SU-DHL-6 (cell line): ENCODE measurements around the gene PEAK3.

Experiments
- H2AFZ ChIP-seq: fragments of 200-600 bp; sonication (generic); 2 replicates; pipeline ENCODE4 v1.6.1; 2014; ENCODE audit warnings: low read depth, mild to moderate bottlenecking, moderate library complexity, mixed read lengths, antibody characterized with exemption, low read length; ENCODE audit not compliant: severe bottlenecking
- H3F3A ChIP-seq: fragments of 200-600 bp; shearing (Covaris generic); 2 replicates; pipeline ENCODE4 v1.6.0; 2016; ENCODE audit warnings: antibody characterized with exemption, mild to moderate bottlenecking; ENCODE audit not compliant: insufficient read depth
- H3K27ac ChIP-seq: fragments of 200-600 bp; sonication (generic); 2 replicates; pipeline ENCODE4 v1.5.1; 2016; ENCODE audit warnings: low read depth, mild to moderate bottlenecking, low read length, moderate library complexity, mixed read lengths
- H3K27me3 ChIP-seq: fragments of 200-600 bp; sonication (generic), shearing (Covaris generic); 2 replicates; pipeline ENCODE4 v1.6.0; 2014; ENCODE audit warnings: mild to moderate bottlenecking, low read length
- H3K36me3 ChIP-seq: fragments of 200-600 bp; sonication (generic); 2 replicates; pipeline ENCODE4 v1.6.1; 2014; ENCODE audit warnings: mild to moderate bottlenecking, low read length, mixed read lengths
- H3K4me2 ChIP-seq: fragments of 300-600, 200-600 bp; shearing (Covaris generic), sonication (generic); 2 replicates; pipeline ENCODE4 v1.6.0; 2014; ENCODE audit warnings: low read length, low read depth, mild to moderate bottlenecking; ENCODE audit not compliant: poor library complexity, severe bottlenecking
- H3K4me3 ChIP-seq: fragments of 200-600 bp; sonication (generic); 2 replicates; pipeline ENCODE4 v1.5.1; 2014; ENCODE audit warnings: antibody characterized with exemption, low read length, mild to moderate bottlenecking, mixed read lengths; ENCODE audit not compliant: insufficient read depth, poor library complexity, severe bottlenecking
- H3K79me2 ChIP-seq: fragments of 200-600 bp; sonication (generic); 2 replicates; pipeline ENCODE4 v1.6.1; 2014; ENCODE audit warnings: mild to moderate bottlenecking, low read length, moderate library complexity; ENCODE audit not compliant: insufficient read depth
- H3K9ac ChIP-seq: fragments of 200-600 bp; sonication (generic); 2 replicates; pipeline ENCODE4 v1.7.0; 2014; ENCODE audit warnings: mild to moderate bottlenecking, low read length
- H3K9me2 ChIP-seq: fragments of 200-600 bp; sonication (generic); replicated peaks from 2 replicates; pipeline ENCODE4 v1.6.1; 2014; ENCODE audit warnings: low read length; ENCODE audit not compliant: insufficient read depth
- H3K9me3 ChIP-seq: fragments of 200-600 bp; sonication (generic); 2 replicates; pipeline ENCODE4 v1.6.1; 2014; ENCODE audit warnings: low read length, mixed read lengths; ENCODE audit not compliant: insufficient read depth
- H4K20me1 ChIP-seq: fragments of 200-600 bp; sonication (generic); 2 replicates; pipeline ENCODE4 v1.6.1; 2014; ENCODE audit warnings: low read depth, mild to moderate bottlenecking, antibody characterized with exemption, low read length, moderate library complexity, mixed read lengths
- EZH2phosphoT487 ChIP-seq: fragments of 200-600 bp; sonication (generic), shearing (Covaris generic); conservative IDR thresholded peaks from 2 replicates; pipeline ENCODE4 v1.6.1; 2018; ENCODE audit warnings: mild to moderate bottlenecking, antibody characterized with exemption, low read length, moderate library complexity, mixed read lengths
- TF ChIP-seq, protein P1 (sequence below): fragments of 200-600 bp; sonication (generic); IDR thresholded peaks from one replicate; pipeline ENCODE4 v1.5.1; 2017; ENCODE audit warnings: antibody characterized with exemption, mild to moderate bottlenecking, low read length, moderate library complexity; ENCODE audit not compliant: insufficient read depth, poor library complexity, severe bottlenecking

The PEAK3 gene, protein sequence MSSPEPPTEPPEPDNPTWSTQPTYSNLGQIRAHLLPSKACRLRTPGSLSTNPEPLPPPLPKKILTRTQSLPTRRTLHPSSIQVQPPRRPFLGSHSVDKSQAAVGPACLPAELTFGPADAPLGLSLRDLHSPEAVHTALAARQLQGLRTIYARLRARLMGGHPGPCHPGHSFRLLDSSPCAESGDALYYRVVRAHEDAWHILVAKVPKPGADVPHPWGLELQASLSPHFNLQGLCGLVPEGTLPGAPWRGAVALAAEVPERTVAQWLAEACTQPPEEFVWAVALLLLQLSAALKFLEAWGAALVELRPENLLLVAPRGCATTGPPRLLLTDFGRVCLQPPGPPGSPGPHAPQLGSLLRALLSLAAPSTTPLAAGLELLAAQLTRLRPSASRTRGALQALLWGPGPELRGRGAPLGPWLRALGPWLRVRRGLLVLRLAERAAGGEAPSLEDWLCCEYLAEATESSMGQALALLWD

DNA sequence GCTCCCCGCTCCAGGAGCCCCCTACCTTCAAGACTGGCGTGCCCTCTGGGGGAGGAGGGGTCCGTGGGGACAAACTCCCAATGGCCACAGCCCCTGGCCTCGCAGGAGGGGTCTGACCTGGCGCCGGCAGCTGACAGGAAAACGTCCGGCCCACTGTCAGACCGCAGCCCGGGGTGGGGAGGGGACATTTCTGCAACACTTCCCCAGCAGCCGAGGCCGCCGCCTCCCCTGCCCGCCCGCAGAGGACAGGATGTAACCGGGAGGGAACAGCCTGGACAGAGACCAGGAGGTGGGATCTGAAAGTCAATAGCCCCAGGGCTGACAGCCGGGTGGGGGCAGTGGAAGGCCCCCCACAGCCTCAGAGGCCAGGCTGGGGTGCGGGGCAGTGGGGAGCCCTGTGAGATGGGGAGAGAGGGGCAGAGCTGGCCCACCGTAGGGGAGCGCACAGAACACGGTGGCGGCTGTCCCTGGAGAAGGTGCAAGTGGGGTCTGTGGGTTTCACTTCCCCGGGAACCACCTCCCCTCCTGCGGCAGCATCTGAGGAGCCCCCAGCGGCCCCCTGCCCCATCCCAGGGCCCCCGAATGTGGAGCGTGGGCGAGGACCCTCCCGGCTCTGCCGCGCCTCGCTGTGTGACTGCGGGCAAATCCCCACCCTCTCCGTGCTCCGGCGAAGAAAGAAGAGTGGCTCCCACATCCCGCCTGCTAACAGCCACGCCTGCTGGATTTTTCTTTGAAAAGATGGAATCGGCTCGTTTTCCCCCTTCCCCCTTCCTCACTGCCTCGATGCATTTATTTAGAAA lies at the start of gene PEAK3:
PEAK3 (minus strand) TSS at position 114 of the 800 bp plus-strand sequence. CDS start 1,244 bp downstream, outside the sequence.
- no peak within 1 kb of the TSS for H2AFZ ChIP-seq
- no peak within 1 kb of the TSS for H3K9ac ChIP-seq
- H3K36me3 ChIP-seq = no peaks in the 10 kb centered on the region
- no peak for TF ChIP-seq EZH2phosphoT487
- H3K27ac ChIP-seq = no peak within 1 kb of the TSS
- no peaks in the 10 kb centered on the region for H3K9me3 ChIP-seq
- no peaks in the 10 kb centered on the region for H3K27me3 ChIP-seq
- no peak within 1 kb of the TSS for H3K4me2 ChIP-seq
- H3K9me2 ChIP-seq = no peaks in the 10 kb centered on the region
- H3F3A ChIP-seq = 0 out of 2 replicates have a peak, but pooled peaks cover under 1% of the 10 kb centered on the region
- no peaks in the 10 kb centered on the region for H3K79me2 ChIP-seq
- no peak within 1 kb of the TSS for H3K4me3 ChIP-seq
- no peaks in the 10 kb centered on the region for H4K20me1 ChIP-seq

DNA sequence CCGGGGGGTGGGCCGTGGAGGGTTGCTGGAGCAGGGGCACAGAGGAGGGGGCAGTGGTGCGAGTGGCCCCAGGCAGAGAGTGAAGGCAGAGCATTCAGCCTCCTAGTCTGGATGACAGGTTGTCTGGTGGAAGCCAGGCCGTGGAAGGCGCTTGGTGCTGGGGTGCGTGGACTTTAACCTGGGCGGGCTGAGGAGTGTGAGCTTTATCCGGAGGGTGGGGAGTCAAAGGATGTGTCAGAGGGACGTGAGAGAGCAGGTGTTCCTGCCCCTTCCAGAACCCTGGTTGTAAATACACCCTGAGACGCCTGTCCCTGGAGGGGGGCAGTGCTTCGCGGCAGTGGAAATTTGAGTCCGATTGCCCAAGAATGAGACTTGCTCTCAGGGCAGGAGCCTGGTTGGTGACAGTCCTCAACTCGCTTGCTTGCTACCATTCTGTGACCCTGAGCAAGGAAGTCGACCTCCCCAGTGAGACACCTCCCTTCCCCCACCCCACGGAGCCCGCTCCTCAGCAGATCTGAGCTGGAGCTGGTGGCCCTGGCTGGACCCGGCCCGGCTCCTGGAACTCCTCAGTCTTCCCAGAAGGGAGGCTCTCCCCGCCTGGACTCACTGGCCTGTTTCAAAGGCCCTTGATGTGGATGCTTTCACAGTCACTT lies 48.8 kb upstream of the PEAK3 start:
- no peak overlapping the region for H2AFZ ChIP-seq
- H3K4me3 ChIP-seq = no peak overlapping the region
- H3K9me3 ChIP-seq = no peaks in the 10 kb centered on the region
- H3K27me3 ChIP-seq = no peaks in the 10 kb centered on the region
- peaks cover 10% of the 10 kb centered on the region; the same call in 1 of the 2 replicates for H3F3A ChIP-seq
- H3K36me3 ChIP-seq = no peaks in the 10 kb centered on the region
- H3K9me2 ChIP-seq = no peaks in the 10 kb centered on the region
- H3K4me2 ChIP-seq = no peak overlapping the region
- no peak overlapping the region for H3K9ac ChIP-seq
- no peak for TF ChIP-seq EZH2phosphoT487
- TF ChIP-seq, protein P1, sequence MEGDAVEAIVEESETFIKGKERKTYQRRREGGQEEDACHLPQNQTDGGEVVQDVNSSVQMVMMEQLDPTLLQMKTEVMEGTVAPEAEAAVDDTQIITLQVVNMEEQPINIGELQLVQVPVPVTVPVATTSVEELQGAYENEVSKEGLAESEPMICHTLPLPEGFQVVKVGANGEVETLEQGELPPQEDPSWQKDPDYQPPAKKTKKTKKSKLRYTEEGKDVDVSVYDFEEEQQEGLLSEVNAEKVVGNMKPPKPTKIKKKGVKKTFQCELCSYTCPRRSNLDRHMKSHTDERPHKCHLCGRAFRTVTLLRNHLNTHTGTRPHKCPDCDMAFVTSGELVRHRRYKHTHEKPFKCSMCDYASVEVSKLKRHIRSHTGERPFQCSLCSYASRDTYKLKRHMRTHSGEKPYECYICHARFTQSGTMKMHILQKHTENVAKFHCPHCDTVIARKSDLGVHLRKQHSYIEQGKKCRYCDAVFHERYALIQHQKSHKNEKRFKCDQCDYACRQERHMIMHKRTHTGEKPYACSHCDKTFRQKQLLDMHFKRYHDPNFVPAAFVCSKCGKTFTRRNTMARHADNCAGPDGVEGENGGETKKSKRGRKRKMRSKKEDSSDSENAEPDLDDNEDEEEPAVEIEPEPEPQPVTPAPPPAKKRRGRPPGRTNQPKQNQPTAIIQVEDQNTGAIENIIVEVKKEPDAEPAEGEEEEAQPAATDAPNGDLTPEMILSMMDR = no peak
- H4K20me1 ChIP-seq = 0 out of 2 replicates have a peak, but pooled peaks cover 4% of the 10 kb centered on the region
- peaks cover 29% of the 10 kb centered on the region for H3K79me2 ChIP-seq
- no peak overlapping the region for H3K27ac ChIP-seq

DNA sequence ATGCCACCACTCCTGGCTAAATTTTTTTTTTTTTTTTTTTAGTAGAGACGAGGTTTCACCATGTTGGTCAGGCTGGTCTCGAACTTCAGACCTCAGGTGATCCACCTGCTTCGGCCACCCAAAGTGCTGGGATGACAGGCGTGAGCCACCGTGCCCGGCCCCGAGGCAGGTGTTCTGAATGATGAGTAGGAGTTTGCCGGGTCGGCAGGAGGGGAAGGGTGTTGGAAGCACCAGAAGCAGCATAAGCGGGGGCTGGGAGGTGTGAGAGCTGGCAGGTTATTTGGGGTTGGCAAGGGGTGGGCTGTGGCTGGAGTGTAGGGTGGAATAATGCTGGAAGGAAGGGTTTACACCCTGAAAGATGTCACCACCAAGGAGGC lies 48.3 kb upstream of the PEAK3 start:
- H3K36me3 ChIP-seq = no peaks in the 10 kb centered on the region
- H3K9me2 ChIP-seq = no peaks in the 10 kb centered on the region
- H2AFZ ChIP-seq = no peak overlapping the region
- H3K9ac ChIP-seq = no peak overlapping the region
- no peaks in the 10 kb centered on the region for H3K27me3 ChIP-seq
- peaks cover 33% of the 10 kb centered on the region for H3K79me2 ChIP-seq
- no peak overlapping the region for H3K27ac ChIP-seq
- H3F3A ChIP-seq = peaks cover 10% of the 10 kb centered on the region; the same call in 1 of the 2 replicates
- H3K4me3 ChIP-seq = no peak overlapping the region
- TF ChIP-seq, protein P1 = no peak
- no peak for TF ChIP-seq EZH2phosphoT487
- no peaks in the 10 kb centered on the region for H3K9me3 ChIP-seq
- H4K20me1 ChIP-seq = 0 out of 2 replicates have a peak, but pooled peaks cover 4% of the 10 kb centered on the region
- H3K4me2 ChIP-seq = no peak overlapping the region
